Natural killer cell (primary cell): ENCODE data around the gene ISCU. TPM values are rescaled to one million over a fixed set of nuclear protein-coding genes. Genes with fewer than 3 reads are reported as not detected.

Experiments used
- ATAC-seq, 3 donors: fragments of 150-1000 bp in 2 of 3; fragments of 200-7000 bp in 1 of 3; cut with Tn5 transposase; 1 replicate in 1 of 3; 2 replicates in 2 of 3; pipeline ENCODE4 v1.10.0; 2021; ENCODE audit warnings: mild to moderate bottlenecking in 2 of 3, moderate library complexity in 2 of 3
- DNase-seq, 2 donors: peaks; one replicate each; pipeline versions ENCODE4 v3.0.0 to v3.0.0-alpha.2; 2013 to 2021; ENCODE audit warnings: mixed read lengths in 1 of 2
- H3K27ac ChIP-seq: one replicate; pipeline ENCODE4 v1.5.1; 2013; ENCODE audit warnings: mild to moderate bottlenecking, low read length
- H3K27me3 ChIP-seq: one replicate; pipeline ENCODE4 v1.6.1; 2013; ENCODE audit warnings: low read length; ENCODE audit not compliant: control insufficient read depth, insufficient read depth
- H3K36me3 ChIP-seq: one replicate; pipeline ENCODE4 v1.6.1; 2013; ENCODE audit warnings: low read length; ENCODE audit not compliant: control insufficient read depth, insufficient read depth
- H3K4me1 ChIP-seq: one replicate; pipeline ENCODE4 v1.6.1; 2013; ENCODE audit warnings: low read length; ENCODE audit not compliant: control insufficient read depth, insufficient read depth
- H3K4me3 ChIP-seq: one replicate; pipeline ENCODE4 v1.5.1; 2013; ENCODE audit warnings: low read length
- H3K9me3 ChIP-seq: one replicate; pipeline ENCODE4 v1.6.1; 2013; ENCODE audit warnings: low read length; ENCODE audit not compliant: control insufficient read depth, insufficient read depth
- H3K27ac Mint-ChIP-seq, 2 donors: one replicate each; pipeline ENCODE4 v1.8.0; 2022; ENCODE audit warnings: mild to moderate bottlenecking in 2 of 2, mixed read lengths in 2 of 2, moderate library complexity in 1 of 2
- H3K27me3 Mint-ChIP-seq, 2 donors: one replicate each; pipeline ENCODE4 v1.8.0; 2022; ENCODE audit warnings: low read depth in 2 of 2, mixed read lengths in 2 of 2
- H3K36me3 Mint-ChIP-seq: one replicate; pipeline ENCODE4 v1.8.0; 2022; ENCODE audit warnings: mixed read lengths
- H3K4me1 Mint-ChIP-seq, 2 donors: one replicate each; pipeline ENCODE4 v1.8.0; 2022; ENCODE audit warnings: mixed read lengths in 2 of 2
- H3K4me3 Mint-ChIP-seq: one replicate; pipeline ENCODE4 v1.8.0; 2022; ENCODE audit warnings: mild to moderate bottlenecking, moderate library complexity, mixed read lengths
- H3K9me3 Mint-ChIP-seq, 2 donors: one replicate each; pipeline ENCODE4 v1.8.0; 2022; ENCODE audit warnings: mixed read lengths in 2 of 2
- WGBS: methylation state at CpG from one replicate; pipeline ENCODE4 v1.1.7; 2013; ENCODE audit warnings: missing lambda C conversion rate; ENCODE audit not compliant: insufficient coverage; 5-methylcytosine and 5-hydroxymethylcytosine counted together
- intact Hi-C: fragments of 100-400 bp; cut with micrococcal nuclease; formaldehyde crosslinking; loops from one replicate; pipeline ENCODE4 v1.14.2; 2022
- total RNA-seq, 4 donors: library from RNA; stranded (reverse); fragments of 120-200 nt in 1 of 4; gene quantifications; one replicate each; pipeline versions ENCODE4 v1.2.3 to v1.2.4, GENCODE V29; 2013 to 2022
- TF ChIP-seq, protein P1 (sequence below): fragments of 200-600 bp; IDR thresholded peaks from one replicate; pipeline ENCODE4 v1.8.0; 2022; ENCODE audit warnings: antibody characterized with exemption

ISCU gene
- total RNA-seq, 3 donors from 2014 or later (not counting 1 experiment from before 2014, with no cell fraction given) = 86.9 to 103 (median 97.4) TPM

DNA sequence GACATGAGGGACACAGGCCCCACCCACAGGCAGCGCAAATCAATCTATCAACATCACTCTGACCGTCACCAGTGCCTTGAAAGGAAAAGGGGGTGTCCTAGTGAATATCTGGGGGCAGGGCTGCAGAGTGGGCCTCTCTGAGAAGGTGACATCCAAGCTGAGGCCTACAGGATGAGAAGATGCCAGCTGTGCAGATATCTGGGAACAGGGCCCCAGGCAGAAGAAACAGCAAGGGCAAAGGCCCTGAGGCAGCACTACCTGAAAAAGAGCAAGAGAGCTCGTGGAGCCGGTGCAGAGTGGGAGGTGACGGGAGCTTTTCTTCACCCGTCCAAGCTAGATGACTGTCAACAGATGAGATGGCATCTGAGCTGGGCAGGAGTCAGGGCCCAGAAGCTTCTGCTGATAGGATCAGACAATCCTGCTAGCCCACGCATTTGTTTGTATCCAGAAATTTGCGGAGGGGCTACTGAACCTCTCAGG lies 48.0 kb downstream of the ISCU start:
- H3K4me1 Mint-ChIP-seq = peaks cover 12 to 14% of the 10 kb centered on the region in 2 donors
- ATAC-seq = no peak
- no peaks in the 10 kb centered on the region for H3K9me3 Mint-ChIP-seq

DNA sequence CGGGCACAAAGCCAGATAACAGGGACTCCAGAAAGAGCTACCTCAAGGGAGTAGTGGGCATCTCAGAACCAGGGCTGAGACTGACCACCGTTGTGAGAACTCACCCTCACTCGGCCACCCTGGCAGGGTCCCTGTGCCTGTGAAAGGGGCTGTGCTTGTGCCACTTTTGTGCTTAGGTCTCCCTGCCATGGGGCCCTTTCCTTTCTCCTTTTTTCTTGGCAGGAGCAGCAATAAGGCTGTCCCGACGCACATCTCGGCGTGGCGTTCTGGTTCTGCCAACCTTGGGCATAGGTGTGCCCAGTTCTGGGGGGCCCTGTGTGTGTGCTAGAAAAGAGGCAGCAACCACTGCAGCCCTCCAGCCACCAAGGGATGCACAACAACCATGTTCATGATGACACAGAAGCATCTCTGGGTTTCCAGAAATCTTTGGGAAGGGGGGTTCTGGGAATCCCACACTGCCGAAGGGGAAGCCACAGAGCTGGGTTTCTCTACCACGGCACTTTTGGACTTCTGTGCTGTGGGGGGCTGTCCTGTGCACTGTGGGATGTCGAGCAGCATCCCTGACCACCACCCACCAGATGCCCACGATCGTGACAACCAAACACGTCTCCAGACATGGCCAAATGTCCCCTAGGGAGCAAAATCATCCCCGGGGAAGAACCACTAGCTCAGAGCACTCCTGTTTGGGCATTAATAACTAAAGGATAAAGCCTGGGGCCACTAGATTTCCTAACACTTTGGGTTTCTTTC lies 48.6 kb downstream of the ISCU start:
- Mint-ChIP-seq H3K27ac (no peak overlapping the region), H3K36me3 (no peaks in the 10 kb centered on the region), H3K4me3 (no peak overlapping the region), H3K4me1 (peaks cover 14 to 15% of the 10 kb centered on the region in 2 donors), H3K9me3 (no peaks in the 10 kb centered on the region), H3K27me3 (peaks cover 0 to 6% of the 10 kb centered on the region in 2 donors)
- TF ChIP-seq, protein P1, sequence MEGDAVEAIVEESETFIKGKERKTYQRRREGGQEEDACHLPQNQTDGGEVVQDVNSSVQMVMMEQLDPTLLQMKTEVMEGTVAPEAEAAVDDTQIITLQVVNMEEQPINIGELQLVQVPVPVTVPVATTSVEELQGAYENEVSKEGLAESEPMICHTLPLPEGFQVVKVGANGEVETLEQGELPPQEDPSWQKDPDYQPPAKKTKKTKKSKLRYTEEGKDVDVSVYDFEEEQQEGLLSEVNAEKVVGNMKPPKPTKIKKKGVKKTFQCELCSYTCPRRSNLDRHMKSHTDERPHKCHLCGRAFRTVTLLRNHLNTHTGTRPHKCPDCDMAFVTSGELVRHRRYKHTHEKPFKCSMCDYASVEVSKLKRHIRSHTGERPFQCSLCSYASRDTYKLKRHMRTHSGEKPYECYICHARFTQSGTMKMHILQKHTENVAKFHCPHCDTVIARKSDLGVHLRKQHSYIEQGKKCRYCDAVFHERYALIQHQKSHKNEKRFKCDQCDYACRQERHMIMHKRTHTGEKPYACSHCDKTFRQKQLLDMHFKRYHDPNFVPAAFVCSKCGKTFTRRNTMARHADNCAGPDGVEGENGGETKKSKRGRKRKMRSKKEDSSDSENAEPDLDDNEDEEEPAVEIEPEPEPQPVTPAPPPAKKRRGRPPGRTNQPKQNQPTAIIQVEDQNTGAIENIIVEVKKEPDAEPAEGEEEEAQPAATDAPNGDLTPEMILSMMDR = no peak
- ATAC-seq = no peak
- Histone ChIP-seq H3K4me3 (no peak overlapping the region), H3K27ac (no peak overlapping the region), H3K36me3 (no peaks in the 10 kb centered on the region), H3K4me1 (peaks cover 5% of the 10 kb centered on the region), H3K9me3 (peaks cover 3% of the 10 kb centered on the region), H3K27me3 (no peaks in the 10 kb centered on the region)
- intact Hi-C loops = loop anchor here (5.0 kb wide), 1 partner anchor 36 kb away; no protein-coding TSS in a partner anchor
- WGBS = 90% methylated on average over 15 of the region's 15 CpGs
- no peak for DNase-seq

More for the DNA sequence above, 48.0 kb downstream of the ISCU start:
- peaks cover 5% of the 10 kb centered on the region for H3K4me1 ChIP-seq
- no peak for DNase-seq
- H3K27ac Mint-ChIP-seq = no peak overlapping the region
- H3K27ac ChIP-seq = no peak overlapping the region
- peaks cover 0 to 6% of the 10 kb centered on the region in 2 donors for H3K27me3 Mint-ChIP-seq
- H3K36me3 Mint-ChIP-seq = no peaks in the 10 kb centered on the region
- H3K36me3 ChIP-seq = no peaks in the 10 kb centered on the region
- H3K4me3 ChIP-seq = no peak overlapping the region
- TF ChIP-seq, protein P1 = no peak
- no peak overlapping the region for H3K4me3 Mint-ChIP-seq
- intact Hi-C loops = loop anchor here (5.0 kb wide), 1 partner anchor 37 kb away; no protein-coding TSS in a partner anchor
- H3K9me3 ChIP-seq = no peaks in the 10 kb centered on the region
- 93% methylated on average over 7 of the region's 8 CpGs for WGBS
- H3K27me3 ChIP-seq = no peaks in the 10 kb centered on the region

DNA sequence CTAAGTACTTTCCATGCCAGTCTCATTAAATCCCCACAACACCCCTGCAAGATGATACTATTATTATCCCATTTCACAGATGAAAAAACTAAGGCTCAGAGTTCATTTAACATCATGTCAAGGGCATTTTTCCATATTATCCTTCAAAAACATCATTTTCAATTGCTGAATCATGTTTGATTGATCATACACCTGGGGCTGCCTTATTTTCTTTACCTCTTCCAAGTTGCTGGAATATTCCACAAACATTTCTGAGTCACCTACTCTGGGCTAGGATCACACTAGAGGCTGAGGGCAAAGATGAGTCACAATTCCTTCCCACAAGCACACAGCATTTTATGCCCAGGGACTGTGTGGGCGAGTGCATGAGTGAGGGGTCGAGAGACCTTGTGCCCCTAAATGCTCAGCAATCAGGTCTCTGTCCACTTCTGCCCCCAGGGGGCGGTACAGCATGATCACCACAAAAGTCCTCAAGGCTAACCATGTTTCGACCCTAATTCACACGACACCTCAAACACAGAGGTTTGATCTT lies 49.6 kb downstream of the ISCU start:
- no peaks in the 10 kb centered on the region for H3K36me3 Mint-ChIP-seq
- peak; percentile 66 to 80 for DNase-seq

More for the DNA sequence above, 49.6 kb downstream of the ISCU start:
- peaks cover 23 to 24% of the 10 kb centered on the region in 2 donors for H3K4me1 Mint-ChIP-seq
- H3K27me3 Mint-ChIP-seq = peaks cover 0 to 6% of the 10 kb centered on the region in 2 donors
- H3K4me3 ChIP-seq = no peak overlapping the region
- intact Hi-C loops = loop anchor here (1.0 to 5.0 kb wide), 3 partner anchors 35 to 191 kb away; no protein-coding TSS in a partner anchor
- H3K27ac ChIP-seq = no peak overlapping the region
- H3K27ac Mint-ChIP-seq = peak overlapping the region in 1 of 2 donors; percentile 70
- peak; percentile 67 to 72 (median 68) for ATAC-seq
- H3K36me3 ChIP-seq = no peaks in the 10 kb centered on the region
- TF ChIP-seq, protein P1 = peak; percentile 69
- H3K9me3 Mint-ChIP-seq = peaks cover 0 to 4% of the 10 kb centered on the region in 2 donors
- peaks cover 14% of the 10 kb centered on the region for H3K4me1 ChIP-seq
- H3K9me3 ChIP-seq = peaks cover 5% of the 10 kb centered on the region
- no peaks in the 10 kb centered on the region for H3K27me3 ChIP-seq
- 34% methylated on average over 5 of the region's 5 CpGs for WGBS
- no peak overlapping the region for H3K4me3 Mint-ChIP-seq
